Measurements from ENCODE around the gene CCDC127. TPM values are rescaled to one million over a fixed set of nuclear protein-coding genes. Genes with fewer than 3 reads are reported as not detected.

CCDC127 gene
- total RNA-seq, 1 donor from 2014 or later = 11.9 TPM

DNA sequence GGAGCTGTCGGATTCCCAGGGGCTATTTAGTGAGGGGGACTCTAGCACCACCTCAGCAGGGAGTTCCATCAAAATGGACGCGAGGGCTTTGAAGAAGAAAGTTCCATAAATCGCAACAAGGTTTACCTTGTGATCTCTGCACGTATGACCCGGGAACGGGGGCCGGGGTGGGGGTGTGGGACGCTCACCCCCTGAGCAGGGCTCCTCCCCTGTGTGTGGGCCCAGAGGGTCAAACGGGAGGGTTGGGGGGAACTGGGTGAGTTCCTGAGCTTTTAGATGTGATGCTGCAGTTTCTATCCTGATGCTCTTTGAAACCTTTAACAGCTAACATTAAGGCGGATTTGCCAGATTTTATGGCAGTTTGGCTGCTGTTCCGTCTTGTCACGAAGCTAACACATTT lies 45.5 kb downstream of the CCDC127 start:
- Mint-ChIP-seq H3K27ac (ENCODE audit: unreplicated experiment) (no peak overlapping the region), H3K4me3 (no peak overlapping the region), H3K27me3 (ENCODE audit: low read depth) (no peaks in the 10 kb centered on the region), H3K9me3 (no peaks in the 10 kb centered on the region), H3K4me1 (peaks cover 12% of the 10 kb centered on the region), H3K36me3 (ENCODE audit: low read depth) (no peaks in the 10 kb centered on the region)
- no peak for DNase-seq (ENCODE audit: low read depth, low spot score)
- TF ChIP-seq, protein P1, sequence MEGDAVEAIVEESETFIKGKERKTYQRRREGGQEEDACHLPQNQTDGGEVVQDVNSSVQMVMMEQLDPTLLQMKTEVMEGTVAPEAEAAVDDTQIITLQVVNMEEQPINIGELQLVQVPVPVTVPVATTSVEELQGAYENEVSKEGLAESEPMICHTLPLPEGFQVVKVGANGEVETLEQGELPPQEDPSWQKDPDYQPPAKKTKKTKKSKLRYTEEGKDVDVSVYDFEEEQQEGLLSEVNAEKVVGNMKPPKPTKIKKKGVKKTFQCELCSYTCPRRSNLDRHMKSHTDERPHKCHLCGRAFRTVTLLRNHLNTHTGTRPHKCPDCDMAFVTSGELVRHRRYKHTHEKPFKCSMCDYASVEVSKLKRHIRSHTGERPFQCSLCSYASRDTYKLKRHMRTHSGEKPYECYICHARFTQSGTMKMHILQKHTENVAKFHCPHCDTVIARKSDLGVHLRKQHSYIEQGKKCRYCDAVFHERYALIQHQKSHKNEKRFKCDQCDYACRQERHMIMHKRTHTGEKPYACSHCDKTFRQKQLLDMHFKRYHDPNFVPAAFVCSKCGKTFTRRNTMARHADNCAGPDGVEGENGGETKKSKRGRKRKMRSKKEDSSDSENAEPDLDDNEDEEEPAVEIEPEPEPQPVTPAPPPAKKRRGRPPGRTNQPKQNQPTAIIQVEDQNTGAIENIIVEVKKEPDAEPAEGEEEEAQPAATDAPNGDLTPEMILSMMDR (conservative IDR thresholded peaks at IDR 0.05) = no peak

DNA sequence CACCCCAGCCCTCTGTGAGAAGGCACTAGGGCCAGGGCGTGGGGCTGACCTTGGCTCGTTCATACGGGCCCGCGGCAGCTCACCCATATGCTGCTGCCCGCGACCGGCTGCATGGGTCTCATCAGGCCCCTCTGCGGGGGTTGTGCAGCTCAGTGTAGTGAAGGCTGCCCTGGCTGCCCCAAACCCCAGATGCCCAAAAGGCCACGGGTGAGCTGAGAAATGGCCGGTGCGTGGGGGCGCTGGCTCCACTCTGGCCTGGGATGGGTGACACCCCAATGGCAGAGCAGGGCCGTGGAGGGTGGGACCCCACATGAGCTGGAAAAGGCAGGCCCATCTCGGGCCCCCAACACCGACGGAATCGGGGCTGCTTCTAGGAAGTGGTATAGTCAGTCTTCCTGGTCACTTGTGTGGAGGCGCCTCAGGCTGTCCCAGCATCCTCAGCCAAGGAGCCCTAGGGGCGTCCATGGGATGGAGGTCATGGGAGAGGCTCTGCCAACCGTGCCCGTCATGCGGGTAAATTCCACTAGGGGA lies 46.1 kb downstream of the CCDC127 start:
- Mint-ChIP-seq H3K4me3 (no peak overlapping the region), H3K36me3 (ENCODE audit: low read depth) (no peaks in the 10 kb centered on the region), H3K4me1 (peaks cover 12% of the 10 kb centered on the region), H3K27me3 (ENCODE audit: low read depth) (no peaks in the 10 kb centered on the region), H3K27ac (ENCODE audit: unreplicated experiment) (no peak overlapping the region), H3K9me3 (no peaks in the 10 kb centered on the region)
- TF ChIP-seq, protein P1 (conservative IDR thresholded peaks at IDR 0.05) = no peak
- DNase-seq (ENCODE audit: low read depth, low spot score) = no peak

DNA sequence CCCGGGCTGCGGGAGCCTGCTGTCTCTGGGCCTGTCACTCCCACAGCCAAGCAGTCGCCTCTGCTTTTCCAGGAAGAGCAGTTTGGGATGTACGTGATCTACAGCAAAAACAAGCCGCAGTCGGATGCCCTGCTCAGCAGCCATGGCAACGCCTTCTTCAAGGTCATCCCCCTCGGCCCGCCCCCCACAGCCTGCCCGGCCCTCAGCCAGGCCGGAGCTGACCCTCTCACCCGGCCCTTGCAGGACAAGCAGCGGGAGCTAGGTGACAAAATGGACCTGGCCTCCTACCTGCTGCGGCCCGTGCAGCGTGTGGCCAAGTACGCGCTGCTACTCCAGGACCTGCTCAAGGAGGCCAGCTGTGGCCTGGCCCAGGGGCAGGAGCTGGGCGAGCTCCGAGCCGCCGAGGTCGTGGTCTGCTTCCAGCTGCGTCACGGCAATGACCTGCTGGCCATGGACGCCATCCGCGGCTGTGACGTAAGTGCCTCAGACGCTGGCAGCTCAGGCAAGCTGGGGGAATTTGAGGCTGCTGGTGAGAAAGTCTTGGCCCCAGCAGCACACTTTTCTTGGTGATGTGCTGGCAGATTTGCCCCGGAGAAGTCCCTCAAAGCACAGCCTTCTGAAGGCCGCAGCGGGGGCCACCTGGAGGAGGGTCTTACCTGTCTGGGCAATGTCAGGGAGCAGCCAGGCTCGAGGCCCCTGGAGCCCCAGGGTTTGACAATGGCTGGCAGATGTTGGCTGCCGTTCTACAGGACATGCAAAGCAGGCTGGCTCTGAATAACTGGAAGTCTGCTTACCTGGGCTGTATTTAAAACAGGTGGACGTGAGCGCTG lies 46.8 kb downstream of the CCDC127 start:
- DNase-seq (ENCODE audit: low read depth, low spot score) = no peak
- no peaks in the 10 kb centered on the region for H3K36me3 Mint-ChIP-seq (ENCODE audit: low read depth)
- no peaks in the 10 kb centered on the region for H3K27me3 Mint-ChIP-seq (ENCODE audit: low read depth)
- no peaks in the 10 kb centered on the region for H3K9me3 Mint-ChIP-seq
- H3K4me3 Mint-ChIP-seq = no peak overlapping the region
- TF ChIP-seq, protein P1 (conservative IDR thresholded peaks at IDR 0.05) = no peak
- peaks cover 12% of the 10 kb centered on the region for H3K4me1 Mint-ChIP-seq
- H3K27ac Mint-ChIP-seq (ENCODE audit: unreplicated experiment) = no peak overlapping the region

- Mint-ChIP-seq H3K4me1 (peaks cover 12% of the 10 kb centered on the region), H3K9me3 (no peaks in the 10 kb centered on the region), H3K27me3 (ENCODE audit: low read depth) (no peaks in the 10 kb centered on the region), H3K27ac (ENCODE audit: unreplicated experiment) (no peak overlapping the region), H3K4me3 (no peak overlapping the region), H3K36me3 (ENCODE audit: low read depth) (peaks cover 1% of the 10 kb centered on the region)
- no peak for DNase-seq (ENCODE audit: low read depth, low spot score)
- TF ChIP-seq, protein P1 (conservative IDR thresholded peaks at IDR 0.05) = no peak
Observed at GRCh38 chr5:169728-170094, 48.2 kb downstream of the CCDC127 start.

DNA sequence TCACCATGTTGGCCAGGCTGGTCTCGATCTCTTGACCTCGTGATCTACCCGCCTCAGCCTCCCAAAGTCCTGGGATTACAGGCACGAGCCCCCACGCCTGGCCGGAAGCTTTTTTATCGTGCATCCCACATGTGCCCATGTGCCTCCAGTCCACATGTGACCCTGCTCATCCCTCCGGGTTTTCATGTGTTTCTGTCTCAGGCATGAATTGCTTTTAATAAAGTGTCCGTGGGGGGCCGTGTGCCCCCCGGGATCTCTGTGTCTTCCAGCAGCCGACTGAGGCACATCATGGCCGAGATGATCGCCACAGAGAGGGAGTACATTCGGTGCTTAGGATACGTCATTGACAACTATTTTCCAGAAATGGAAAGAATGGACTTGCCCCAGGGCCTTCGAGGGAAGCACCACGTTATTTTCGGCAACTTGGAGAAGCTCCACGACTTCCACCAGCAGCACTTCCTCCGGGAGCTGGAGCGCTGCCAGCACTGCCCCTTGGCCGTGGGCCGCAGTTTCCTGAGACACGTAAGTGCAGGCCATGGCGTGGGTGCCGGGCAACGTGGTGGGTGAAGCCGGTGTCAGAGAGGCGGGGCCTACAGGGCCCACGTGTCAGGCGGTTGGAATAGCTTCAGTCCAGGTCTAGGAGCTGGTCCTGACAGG lies 48.8 kb downstream of the CCDC127 start:
- Mint-ChIP-seq H3K36me3 (ENCODE audit: low read depth) (peaks cover 7% of the 10 kb centered on the region), H3K4me1 (peaks cover 12% of the 10 kb centered on the region), H3K27ac (ENCODE audit: unreplicated experiment) (no peak overlapping the region), H3K9me3 (no peaks in the 10 kb centered on the region), H3K4me3 (no peak overlapping the region), H3K27me3 (ENCODE audit: low read depth) (no peaks in the 10 kb centered on the region)
- TF ChIP-seq, protein P1 (conservative IDR thresholded peaks at IDR 0.05) = no peak
- DNase-seq (ENCODE audit: low read depth, low spot score) = no peak

Data from neural crest cell (in vitro differentiated cells).